ENCODE data around the gene ELOA2.
"Not testable (repeated sequence)": the region's sequence is repeated elsewhere in the genome, so short reads cannot be mapped to it uniquely, and the experiment has no call there.

The ELOA2 gene

GRCh38 chr18:47022821-47023220 lies 12.6 kb downstream of the ELOA2 start:
- not testable (repeated sequence) for DNase-seq (ENCODE audit: low read depth in 1 of 2, low spot score in 1 of 2)

DNA sequence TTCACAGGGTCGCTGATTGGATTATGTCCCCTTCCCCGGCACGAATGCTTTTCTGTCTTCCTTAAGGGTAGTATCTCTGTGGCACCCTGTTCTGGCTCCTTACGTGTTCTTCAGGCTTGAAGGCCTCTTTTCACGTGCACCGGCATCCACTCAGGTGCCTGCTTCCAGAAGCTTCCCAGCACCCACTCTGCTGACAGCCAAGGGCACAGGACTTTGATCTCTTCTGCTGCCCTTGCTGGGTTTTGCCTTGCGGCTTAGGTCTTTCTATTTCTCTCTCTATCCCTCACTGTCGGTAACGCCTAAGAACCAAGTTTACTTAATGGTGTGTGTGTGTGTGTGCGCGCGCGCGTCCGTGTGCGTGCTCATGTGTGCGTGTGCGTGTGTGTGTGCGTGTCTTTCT lies 14.7 kb downstream of the ELOA2 start:
- not testable (repeated sequence) for DNase-seq (ENCODE audit: low read depth in 1 of 2, low spot score in 1 of 2)

DNA sequence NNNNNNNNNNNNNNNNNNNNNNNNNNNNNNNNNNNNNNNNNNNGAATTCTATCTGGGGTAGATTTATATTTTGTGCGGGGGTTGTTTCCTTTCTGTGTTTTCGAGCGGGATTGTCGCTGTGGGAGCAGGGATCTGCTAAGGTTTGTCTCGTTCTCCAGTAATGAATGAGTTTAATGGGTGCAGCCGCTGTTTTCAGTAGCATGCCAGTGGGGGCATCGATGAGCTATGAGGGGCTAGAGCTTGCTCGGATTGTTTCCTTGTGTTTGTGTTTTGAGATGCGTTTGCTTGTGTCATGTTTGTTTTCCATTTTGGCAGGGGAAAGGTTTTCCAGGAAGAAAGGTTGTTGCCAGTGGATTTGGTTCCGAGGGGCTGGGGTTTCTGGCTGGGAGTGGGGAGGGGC lies 15.6 kb downstream of the ELOA2 start:
- not testable (repeated sequence) for DNase-seq (ENCODE audit: low read depth in 1 of 2, low spot score in 1 of 2)

Measured in activated T-helper 1 cell treated with anti-CD3 and anti-CD28 coated beads, Interleukin-2, amount 50 U/mL, for 16 hours (primary cell).